Transverse colon (tissue), 4 donors: ENCODE measurements around the gene PICK1.

Experiments used
- CTCF ChIP-seq, 5 experiments: fragments of 200-600 bp in 3 of 5; fragments of 450-650 bp in 2 of 5; sonication (generic) in 3 of 5; IDR thresholded peaks; 1 replicate in 2 of 5; 2 replicates in 3 of 5; pipeline ENCODE4 v1.5.1; 2016 to 2017; ENCODE audit warnings: antibody characterized with exemption in 5 of 5, inconsistent platforms in 3 of 5, mild to moderate bottlenecking in 2 of 5, moderate library complexity in 1 of 5
- EP300 ChIP-seq: sonication (generic); formaldehyde crosslinking; IDR thresholded peaks from one replicate; pipeline ENCODE4 v1.6.1; 2017; ENCODE audit warnings: antibody characterized with exemption, low read depth
- POLR2A ChIP-seq: fragments of 450-650 bp; IDR thresholded peaks from one replicate; pipeline ENCODE4 v1.6.1; 2016; ENCODE audit warnings: antibody characterized with exemption, mild to moderate bottlenecking, moderate library complexity
- POLR2AphosphoS5 ChIP-seq, 3 donors: sonication (generic); formaldehyde crosslinking; IDR thresholded peaks; one replicate each; pipeline ENCODE4 v1.6.1; 2016; ENCODE audit warnings: antibody characterized with exemption in 3 of 3

GRCh38 chr22:38029370-38029769 is 27.8 kb upstream of the PICK1 start:
- TF ChIP-seq CTCF (IDR thresholded peaks at IDR 0.05) (no peak), EP300 (no peak), POLR2AphosphoS5 (IDR thresholded peaks at IDR 0.05) (no peak), POLR2A (no peak)
